Transverse colon (tissue), 4 donors: ENCODE results near the gene CDKL2. TPM values are rescaled to one million over a fixed set of nuclear protein-coding genes. Genes with fewer than 3 reads are reported as not detected.

Experiments
- DNase-seq: peaks from one replicate; pipeline ENCODE4 v3.0.0-alpha.2; 2019
- H3K27ac ChIP-seq, 4 donors: fragments of 200-600 bp; sonication (generic); 2 replicates each; pipeline ENCODE4 v1.5.1; 2016 to 2018; ENCODE audit warnings: inconsistent platforms in 4 of 4
- H3K27me3 ChIP-seq: fragments of 200-600 bp; sonication (generic); 2 replicates; pipeline ENCODE4 v1.5.1; 2017; ENCODE audit warnings: inconsistent platforms
- H3K36me3 ChIP-seq, 4 donors: fragments of 200-600 bp; sonication (generic); 2 replicates each; pipeline ENCODE4 v1.5.1; 2017 to 2019; ENCODE audit warnings: inconsistent platforms in 4 of 4
- H3K4me1 ChIP-seq, 4 donors: fragments of 200-600 bp; sonication (generic); 2 replicates each; pipeline ENCODE4 v1.5.1; 2017 to 2020; ENCODE audit warnings: inconsistent platforms in 4 of 4
- H3K4me3 ChIP-seq, 4 donors: fragments of 200-600 bp; sonication (generic); 1 replicate in 1 of 4; 2 replicates in 3 of 4; pipeline versions ENCODE4 v1.5.1 to v1.6.1; 2017 to 2019; ENCODE audit warnings: inconsistent platforms in 4 of 4
- H3K9me3 ChIP-seq, 2 donors: fragments of 200-600 bp; sonication (generic); 2 replicates each; pipeline ENCODE4 v1.5.1; 2017 to 2019; ENCODE audit warnings: inconsistent platforms in 2 of 2
- CTCF ChIP-seq, 5 experiments: fragments of 200-600 bp in 3 of 5; fragments of 450-650 bp in 2 of 5; sonication (generic) in 3 of 5; IDR thresholded peaks; 1 replicate in 2 of 5; 2 replicates in 3 of 5; pipeline ENCODE4 v1.5.1; 2016 to 2017; ENCODE audit warnings: antibody characterized with exemption in 5 of 5, inconsistent platforms in 3 of 5, mild to moderate bottlenecking in 2 of 5, moderate library complexity in 1 of 5
- EP300 ChIP-seq: sonication (generic); formaldehyde crosslinking; IDR thresholded peaks from one replicate; pipeline ENCODE4 v1.6.1; 2017; ENCODE audit warnings: antibody characterized with exemption, low read depth
- POLR2A ChIP-seq: fragments of 450-650 bp; IDR thresholded peaks from one replicate; pipeline ENCODE4 v1.6.1; 2016; ENCODE audit warnings: antibody characterized with exemption, mild to moderate bottlenecking, moderate library complexity
- POLR2AphosphoS5 ChIP-seq, 3 donors: sonication (generic); formaldehyde crosslinking; IDR thresholded peaks; one replicate each; pipeline ENCODE4 v1.6.1; 2016; ENCODE audit warnings: antibody characterized with exemption in 3 of 3
- WGBS, 2 donors: methylation state at CpG; one replicate each; pipeline ENCODE4 v1.1.5; 2018; ENCODE audit warnings: low coverage in 1 of 2; 5-methylcytosine and 5-hydroxymethylcytosine counted together
- in situ Hi-C, 4 donors: fragments of 200-750 bp; cut with MboI; loops; one replicate each; pipeline versions ENCODE4 v1.15.0 to v1.15.1; 2017; ENCODE audit warnings: low sequenced_read_pairs in 3 of 4, low pct_ligation_motif_present in 1 of 4, low pct_unique_long_range_greater_than_20kb in 1 of 4
- intact Hi-C: fragments of 100-400 bp; cut with DNase I; formaldehyde crosslinking; loops from one replicate; pipeline ENCODE4 v1.15.1; 2023; ENCODE audit warnings: low total_unique reads
- total RNA-seq, 4 donors: library from RNA; depleted of rRNA; stranded (reverse); fragments of >200 nt; gene quantifications; one replicate each; pipeline ENCODE4 v1.1.0, GENCODE V29; 2016

CDKL2 gene
- total RNA-seq, 4 donors from 2014 or later, result 0.79 to 7.6 (median 1.2) TPM; not detected in 1

- DNase-seq, result no peak
- Histone ChIP-seq H3K27ac (peak overlapping the region; percentile 92 to 100 (median 96)), H3K4me3 (peak overlapping the region; percentile 1 to 83 (median 77)), H3K9me3 (no peaks in the 10 kb centered on the region), H3K4me1 (peaks cover 17 to 48% (median 25%) of the 10 kb centered on the region in 4 donors), H3K27me3 (no peaks in the 10 kb centered on the region), H3K36me3 (no peaks in the 10 kb centered on the region)
- 31 to 32% methylated on average over 5 of the region's 5 CpGs for WGBS, 2 donors
- in situ Hi-C loops (loop anchor here in 1 of 4 donors (10.0 kb wide), 1 partner anchor 51 kb away; the partner anchor contains the start of gene USO1), intact Hi-C loops (no loop called here)
- TF ChIP-seq CTCF (IDR thresholded peaks at IDR 0.05) (no peak), POLR2AphosphoS5 (IDR thresholded peaks at IDR 0.05) (no peak), POLR2A (no peak), EP300 (no peak)
Measured at GRCh38 chr4:75673959-75674328, 43.6 kb upstream of the CDKL2 start.

- Histone ChIP-seq H3K36me3 (no peaks in the 10 kb centered on the region), H3K9me3 (no peaks in the 10 kb centered on the region), H3K4me1 (peaks cover 17 to 55% (median 28%) of the 10 kb centered on the region in 4 donors), H3K27ac (peak within 1 kb of the TSS; percentile 92 to 100 (median 96)), H3K4me3 (peak within 1 kb of the TSS; percentile 76 to 98 (median 80)), H3K27me3 (no peaks in the 10 kb centered on the region)
- intact Hi-C loops, result no loop called here
- WGBS, 2 donors, result 0 to 1% methylated on average over 3 to 73 of the region's 83 CpGs
- in situ Hi-C loops, result loop anchor here in 1 of 4 donors (10.0 kb wide), 1 partner anchor 52 kb away; the partner anchor contains the start of gene USO1
- peak; percentile 99 for DNase-seq
- TF ChIP-seq POLR2A (peak; percentile 98), CTCF (IDR thresholded peaks at IDR 0.05) (no peak), EP300 (no peak), POLR2AphosphoS5 (IDR thresholded peaks at IDR 0.05) (peak; percentile 91 to 98 (median 96))
Measured at GRCh38 chr4:75673027-75673958, 43.0 kb upstream of the CDKL2 start, which contains the start of gene G3BP2. Gene G3BP2 (minus strand): TSS chr4:75673411. CDS start chr4:75662025, 11,386 bp downstream.

GRCh38 chr4:75672461-75673026 lies 42.2 kb upstream of the CDKL2 start:
- H3K4me1 ChIP-seq, result peaks cover 17 to 62% (median 28%) of the 10 kb centered on the region in 4 donors
- H3K27ac ChIP-seq, result peak overlapping the region; percentile 92 to 100 (median 96)
- in situ Hi-C loops (loop anchor here in 1 of 4 donors (10.0 kb wide), 1 partner anchor 52 kb away; the partner anchor contains the start of gene USO1), intact Hi-C loops (no loop called here)
- TF ChIP-seq POLR2A (no peak), EP300 (no peak), CTCF (IDR thresholded peaks at IDR 0.05) (no peak), POLR2AphosphoS5 (IDR thresholded peaks at IDR 0.05) (peak in 2 of 3 donors; percentile 33 to 40)
- 0% methylated on average over 44 of the region's 44 CpGs; no CpG with 5 or more reads in 1 of the 2 donors for WGBS, 2 donors
- H3K36me3 ChIP-seq, result no peaks in the 10 kb centered on the region
- DNase-seq, result peak; percentile 80
- H3K9me3 ChIP-seq, result no peaks in the 10 kb centered on the region
- peak overlapping the region; percentile 76 to 98 (median 80) for H3K4me3 ChIP-seq
- H3K27me3 ChIP-seq, result no peaks in the 10 kb centered on the region
